Smooth muscle cell (in vitro differentiated cells): Measurements from ENCODE around the gene SPAG16. TPM values are rescaled to one million over a fixed set of nuclear protein-coding genes. Genes with fewer than 3 reads are reported as not detected.

Experiments used
- DNase-seq: peaks from one replicate; lab custom pipeline; 2025; ENCODE audit not compliant: unreplicated experiment; lab: John Stamatoyannopoulos, UW
- H2AFZ ChIP-seq: fragments of 200-600 bp; sonication (generic); 2 replicates; pipeline ENCODE4 v1.6.0; 2016; ENCODE audit warnings: antibody characterized with exemption, low read depth, mild to moderate bottlenecking
- H3F3A ChIP-seq: fragments of 200-600 bp; sonication (generic); 2 replicates; pipeline ENCODE4 v1.6.0; 2017; ENCODE audit warnings: antibody characterized with exemption, low read depth
- H3K27ac ChIP-seq: fragments of 200-600 bp; sonication (generic); 2 replicates; pipeline ENCODE4 v1.5.1; 2016; ENCODE audit warnings: low read depth, mild to moderate bottlenecking
- H3K27me3 ChIP-seq: fragments of 200-600 bp; sonication (generic); 2 replicates; pipeline ENCODE4 v1.6.1; 2016; ENCODE audit warnings: low read depth, mild to moderate bottlenecking
- H3K36me3 ChIP-seq: fragments of 200-600 bp; sonication (generic); 2 replicates; pipeline ENCODE4 v1.5.1; 2016; ENCODE audit warnings: low read depth
- H3K4me1 ChIP-seq: fragments of 200-600 bp; sonication (generic); 2 replicates; pipeline ENCODE4 v1.5.1; 2016; ENCODE audit warnings: low read depth
- H3K4me2 ChIP-seq: fragments of 200-600 bp; sonication (generic); 2 replicates; pipeline ENCODE4 v1.6.0; 2016; ENCODE audit warnings: mild to moderate bottlenecking
- H3K4me3 ChIP-seq: fragments of 200-600 bp; sonication (generic); 2 replicates; pipeline ENCODE4 v1.5.1; 2016; ENCODE audit warnings: mild to moderate bottlenecking
- H3K79me2 ChIP-seq: fragments of 200-600 bp; sonication (generic); 2 replicates; pipeline ENCODE4 v1.6.0; 2016; ENCODE audit warnings: low read depth, mild to moderate bottlenecking
- H3K9ac ChIP-seq: fragments of 200-600 bp; sonication (generic); 2 replicates; pipeline ENCODE4 v1.6.0; 2016; ENCODE audit warnings: low read depth
- H3K9me3 ChIP-seq: fragments of 200-600 bp; sonication (generic); replicated peaks from 2 replicates; pipeline ENCODE4 v1.5.1; 2016; ENCODE audit warnings: low read depth
- H4K20me1 ChIP-seq: fragments of 200-600 bp; sonication (generic); 2 replicates; pipeline ENCODE4 v1.6.0; 2016; ENCODE audit warnings: low read depth
- CTCF ChIP-seq: fragments of 200-600 bp; sonication (generic); IDR thresholded peaks from 2 replicates; pipeline ENCODE4 v1.5.1; 2017; ENCODE audit warnings: borderline replicate concordance, mild to moderate bottlenecking, antibody characterized with exemption; ENCODE audit not compliant: insufficient read depth, poor library complexity, severe bottlenecking
- WGBS: methylation state at CpG from one replicate; pipeline ENCODE4 v1.1.7; 2016; ENCODE audit warnings: low lambda C conversion rate; 5-methylcytosine and 5-hydroxymethylcytosine counted together
- polyA plus RNA-seq: library from polyadenylated mRNA; unstranded; fragments of >200 nt; fragmentation: Nextera tagmentation; extraction: Ambion mirVana; gene quantifications from 2 replicates; pipeline ENCODE4 v1.2.1, GENCODE V29; 2016
- total RNA-seq: library from RNA; depleted of rRNA; stranded (reverse); fragments of >200 nt; gene quantifications from 2 replicates; pipeline ENCODE4 v1.2.3, GENCODE V29; 2014

Gene SPAG16
- total and polyA plus RNA-seq, 2 experiments from 2014 or later, result 32.1 to 40.6 TPM

DNA sequence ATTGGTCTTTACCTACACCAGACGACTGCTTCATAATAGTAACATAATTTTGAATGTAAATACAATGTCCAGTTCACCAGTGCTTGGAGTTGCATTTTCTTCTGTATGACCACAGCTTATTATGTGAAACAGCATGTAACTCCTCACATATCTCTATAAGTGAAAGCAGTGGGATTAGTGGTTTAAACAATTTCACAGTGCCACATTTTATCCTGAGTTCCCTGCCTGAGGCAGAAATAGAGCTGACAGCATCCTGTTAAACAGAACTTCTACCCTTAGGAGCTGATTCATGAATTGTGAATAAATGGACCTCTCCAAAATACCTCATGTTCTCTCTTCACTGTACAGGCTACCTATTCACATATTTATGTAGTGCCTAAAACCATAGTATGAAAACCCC, 584.3 kb downstream of the SPAG16 start:
- TF ChIP-seq CTCF, result no peak
- H3K4me1 ChIP-seq, result peaks cover 3% of the 10 kb centered on the region
- H3K9me3 ChIP-seq, result peaks cover 5% of the 10 kb centered on the region
- DNase-seq, result no peak
- no peak overlapping the region for H3K4me3 ChIP-seq
- no peaks in the 10 kb centered on the region for H4K20me1 ChIP-seq
- no peak overlapping the region for H3K27ac ChIP-seq
- 40% methylated on average over 1 of the region's 1 CpG for WGBS
- no peaks in the 10 kb centered on the region for H3K79me2 ChIP-seq
- H3F3A ChIP-seq, result no peaks in the 10 kb centered on the region
- H2AFZ ChIP-seq, result no peak overlapping the region
- no peak overlapping the region for H3K9ac ChIP-seq
- H3K27me3 ChIP-seq, result no peaks in the 10 kb centered on the region
- no peaks in the 10 kb centered on the region for H3K36me3 ChIP-seq
- no peak overlapping the region for H3K4me2 ChIP-seq

GRCh38 chr2:213885485-213885884, 601.2 kb downstream of the SPAG16 start:
- no peak overlapping the region for H3K27ac ChIP-seq
- no peak overlapping the region for H2AFZ ChIP-seq
- DNase-seq, result no peak
- H3K36me3 ChIP-seq, result no peaks in the 10 kb centered on the region
- no peak overlapping the region for H3K4me2 ChIP-seq
- H4K20me1 ChIP-seq, result no peaks in the 10 kb centered on the region
- no peak overlapping the region for H3K4me3 ChIP-seq
- no peaks in the 10 kb centered on the region for H3K9me3 ChIP-seq
- no peak overlapping the region for H3K9ac ChIP-seq
- TF ChIP-seq CTCF, result no peak
- H3K4me1 ChIP-seq, result no peaks in the 10 kb centered on the region
- no peaks in the 10 kb centered on the region for H3F3A ChIP-seq
- 68% methylated on average over 3 of the region's 3 CpGs for WGBS
- no peaks in the 10 kb centered on the region for H3K79me2 ChIP-seq
- H3K27me3 ChIP-seq, result no peaks in the 10 kb centered on the region

DNA sequence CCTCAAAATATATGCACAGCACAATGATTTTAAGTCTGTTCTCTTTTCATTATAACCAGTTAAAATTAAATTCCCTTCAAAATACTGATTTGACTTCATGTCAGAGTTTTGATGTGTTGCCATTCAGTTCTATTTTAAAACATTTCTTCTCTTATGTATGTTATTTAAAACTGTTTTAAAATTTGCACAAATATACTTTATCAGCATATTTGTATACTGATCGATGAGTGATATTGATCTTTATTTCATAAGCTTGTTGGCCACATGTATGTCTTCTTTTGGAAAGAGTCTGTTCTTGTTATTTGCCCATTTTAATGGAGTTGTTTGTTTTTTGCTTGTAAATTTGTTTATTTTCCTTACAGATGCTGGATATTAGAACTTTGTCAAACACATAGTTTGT, 630.2 kb downstream of the SPAG16 start:
- Histone ChIP-seq H3F3A (no peaks in the 10 kb centered on the region), H3K9ac (no peak overlapping the region), H3K27ac (no peak overlapping the region), H3K4me3 (no peak overlapping the region), H3K79me2 (no peaks in the 10 kb centered on the region), H3K4me1 (no peaks in the 10 kb centered on the region), H3K27me3 (no peaks in the 10 kb centered on the region), H2AFZ (no peak overlapping the region), H3K4me2 (no peak overlapping the region), H3K9me3 (peaks cover 10% of the 10 kb centered on the region), H3K36me3 (no peaks in the 10 kb centered on the region), H4K20me1 (no peaks in the 10 kb centered on the region)
- no peak for TF ChIP-seq CTCF
- DNase-seq, result no peak
- 3% methylated on average over 1 of the region's 1 CpG for WGBS

DNA sequence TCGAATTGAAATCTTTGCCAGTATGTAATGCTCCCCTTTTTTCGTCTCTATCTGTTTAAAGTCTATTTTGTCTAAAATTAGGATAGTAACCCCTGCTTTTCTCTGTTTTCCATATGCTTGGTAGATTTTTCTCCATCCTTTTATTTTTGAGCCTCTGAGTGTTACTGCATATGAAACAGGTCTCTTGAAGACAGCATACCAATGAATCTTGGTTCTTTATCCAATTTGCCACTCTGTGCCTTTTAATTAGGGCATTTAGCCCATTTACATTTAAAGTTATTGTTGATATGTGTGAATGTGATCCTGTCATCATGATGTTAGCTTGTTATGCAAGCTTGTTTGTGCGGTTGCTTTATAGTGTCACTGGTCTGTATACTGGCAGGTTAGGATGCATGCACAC, 635.8 kb downstream of the SPAG16 start:
- H2AFZ ChIP-seq, result no peak overlapping the region
- H3K36me3 ChIP-seq, result no peaks in the 10 kb centered on the region
- H3K27me3 ChIP-seq, result no peaks in the 10 kb centered on the region
- 78% methylated on average over 3 of the region's 3 CpGs for WGBS
- H3F3A ChIP-seq, result no peaks in the 10 kb centered on the region
- no peak overlapping the region for H3K4me2 ChIP-seq
- H3K79me2 ChIP-seq, result no peaks in the 10 kb centered on the region
- no peak overlapping the region for H3K4me3 ChIP-seq
- no peak overlapping the region for H3K27ac ChIP-seq
- TF ChIP-seq CTCF, result no peak
- peaks cover 11% of the 10 kb centered on the region for H3K9me3 ChIP-seq
- H4K20me1 ChIP-seq, result no peaks in the 10 kb centered on the region
- H3K4me1 ChIP-seq, result no peaks in the 10 kb centered on the region
- no peak overlapping the region for H3K9ac ChIP-seq
- no peak for DNase-seq
